IPS-20b (cell line): Measurements from ENCODE around the gene CNOT6.
"Not testable (repeated sequence)": the region's sequence is repeated elsewhere in the genome, so short reads cannot be mapped to it uniquely, and the experiment has no call there.

Source experiments
- H3K27ac ChIP-seq: one replicate; pipeline ENCODE4 v1.5.1; 2013; ENCODE audit warnings: low read length
- H3K27me3 ChIP-seq: 2 replicates; pipeline ENCODE4 v1.6.1; 2013; ENCODE audit warnings: mild to moderate bottlenecking, low read length, inconsistent platforms; ENCODE audit not compliant: insufficient read depth
- H3K36me3 ChIP-seq: 2 replicates; pipeline ENCODE4 v1.6.1; 2013; ENCODE audit warnings: low read depth, mild to moderate bottlenecking, inconsistent platforms, low read length, moderate library complexity; ENCODE audit not compliant: insufficient read depth
- H3K4me1 ChIP-seq: 2 replicates; pipeline ENCODE4 v1.6.1; 2013; ENCODE audit warnings: mild to moderate bottlenecking, control low read depth, inconsistent platforms, low read length, moderate library complexity; ENCODE audit not compliant: insufficient read depth
- H3K4me3 ChIP-seq: 2 replicates; pipeline ENCODE4 v1.5.1; 2013; ENCODE audit warnings: mild to moderate bottlenecking, low read length, inconsistent platforms
- H3K9ac ChIP-seq: 2 replicates; pipeline ENCODE4 v1.6.1; 2013; ENCODE audit warnings: low read depth, mild to moderate bottlenecking, inconsistent platforms, low read length, moderate library complexity
- H3K9me3 ChIP-seq: 2 replicates; pipeline ENCODE4 v1.6.1; 2013; ENCODE audit warnings: mild to moderate bottlenecking, low read depth, low read length, inconsistent platforms; ENCODE audit not compliant: insufficient read depth

The CNOT6 gene

GRCh38 chr5:180473386-180473785, 20.8 kb upstream of the CNOT6 start:
- H3K27me3 ChIP-seq, H3K9ac ChIP-seq, H3K4me3 ChIP-seq, H3K27ac ChIP-seq, H3K36me3 ChIP-seq, H3K9me3 ChIP-seq, H3K4me1 ChIP-seq: not testable (repeated sequence)

GRCh38 chr5:180474569-180474968, 19.6 kb upstream of the CNOT6 start:
- H3K9me3 ChIP-seq: no peaks in the 10 kb centered on the region
- H3K36me3 ChIP-seq: no peaks in the 10 kb centered on the region
- H3K27ac ChIP-seq: no peak overlapping the region
- H3K27me3 ChIP-seq: peaks cover 5% of the 10 kb centered on the region; the same call in 1 of the 2 replicates
- no peak overlapping the region for H3K9ac ChIP-seq
- no peak overlapping the region for H3K4me3 ChIP-seq
- H3K4me1 ChIP-seq: no peaks in the 10 kb centered on the region

GRCh38 chr5:180475969-180476524, 18.1 kb upstream of the CNOT6 start:
- H3K36me3 ChIP-seq, H3K9me3 ChIP-seq, H3K4me3 ChIP-seq, H3K27ac ChIP-seq, H3K27me3 ChIP-seq, H3K4me1 ChIP-seq, H3K9ac ChIP-seq: not testable (repeated sequence)

GRCh38 chr5:180484813-180485212, 9.4 kb upstream of the CNOT6 start:
- H3K36me3 ChIP-seq: no peaks in the 10 kb centered on the region
- H3K27me3 ChIP-seq: no peaks in the 10 kb centered on the region
- peaks cover 4% of the 10 kb centered on the region; the same call in 1 of the 2 replicates for H3K9me3 ChIP-seq
- no peaks in the 10 kb centered on the region for H3K4me1 ChIP-seq
- H3K4me3 ChIP-seq: no peak overlapping the region
- no peak overlapping the region for H3K27ac ChIP-seq
- H3K9ac ChIP-seq: no peak overlapping the region

GRCh38 chr5:180486636-180487149, 7.5 kb upstream of the CNOT6 start:
- Histone ChIP-seq H3K36me3 (no peaks in the 10 kb centered on the region), H3K4me1 (peaks cover 6% of the 10 kb centered on the region; the same call in 1 of the 2 replicates), H3K9me3 (peaks cover 4% of the 10 kb centered on the region; the same call in 1 of the 2 replicates), H3K4me3 (no peak overlapping the region), H3K27ac (no peak overlapping the region), H3K9ac (no peak overlapping the region), H3K27me3 (no peaks in the 10 kb centered on the region)

GRCh38 chr5:180487556-180487955, 6.6 kb upstream of the CNOT6 start:
- peaks cover 4% of the 10 kb centered on the region; the same call in 1 of the 2 replicates for H3K9me3 ChIP-seq
- no peak overlapping the region for H3K4me3 ChIP-seq
- no peaks in the 10 kb centered on the region for H3K36me3 ChIP-seq
- peaks cover 6% of the 10 kb centered on the region; the same call in 1 of the 2 replicates for H3K4me1 ChIP-seq
- H3K27me3 ChIP-seq: no peaks in the 10 kb centered on the region
- H3K9ac ChIP-seq: no peak overlapping the region
- H3K27ac ChIP-seq: no peak overlapping the region

GRCh38 chr5:180491496-180491895, 2.7 kb upstream of the CNOT6 start:
- no peak overlapping the region for H3K9ac ChIP-seq
- no peak overlapping the region for H3K27ac ChIP-seq
- H3K9me3 ChIP-seq: peaks cover 4% of the 10 kb centered on the region; the same call in 1 of the 2 replicates
- H3K36me3 ChIP-seq: peaks cover 12% of the 10 kb centered on the region
- peaks cover 14% of the 10 kb centered on the region; the same call in 1 of the 2 replicates for H3K4me1 ChIP-seq
- H3K27me3 ChIP-seq: no peaks in the 10 kb centered on the region
- no peak overlapping the region for H3K4me3 ChIP-seq

GRCh38 chr5:180492226-180492903, 1.8 kb upstream of the CNOT6 start:
- Histone ChIP-seq H3K9ac (no peak overlapping the region), H3K27me3 (no peaks in the 10 kb centered on the region), H3K27ac (no peak overlapping the region), H3K36me3 (peaks cover 20% of the 10 kb centered on the region), H3K4me1 (peaks cover 17% of the 10 kb centered on the region; the same call in 1 of the 2 replicates), H3K4me3 (no peak overlapping the region), H3K9me3 (peaks cover 2% of the 10 kb centered on the region; the same call in 1 of the 2 replicates)

- Histone ChIP-seq H3K9me3 (no peaks in the 10 kb centered on the region), H3K27ac (peak overlapping the region; percentile 77), H3K9ac (peak overlapping the region; percentile 88), H3K27me3 (no peaks in the 10 kb centered on the region), H3K4me1 (peaks cover 17% of the 10 kb centered on the region; the same call in 1 of the 2 replicates), H3K4me3 (peak overlapping the region; percentile 96), H3K36me3 (peaks cover 35% of the 10 kb centered on the region)
Observed at GRCh38 chr5:180494510-180495181, 467 bp downstream of the CNOT6 start.

GRCh38 chr5:180495292-180495691, 1.1 kb downstream of the CNOT6 start:
- Histone ChIP-seq H3K9me3 (no peaks in the 10 kb centered on the region), H3K4me1 (peaks cover 17% of the 10 kb centered on the region; the same call in 1 of the 2 replicates), H3K27ac (no peak overlapping the region)

GRCh38 chr5:180495991-180496741, 2.0 kb downstream of the CNOT6 start:
- H3K9ac ChIP-seq: peak overlapping the region; percentile 88; the same call in 1 of the 2 replicates
- peak overlapping the region; percentile 96 for H3K4me3 ChIP-seq
- H3K27me3 ChIP-seq: no peaks in the 10 kb centered on the region
- no peak overlapping the region for H3K27ac ChIP-seq
- no peaks in the 10 kb centered on the region for H3K9me3 ChIP-seq
- peaks cover 16% of the 10 kb centered on the region; the same call in 1 of the 2 replicates for H3K4me1 ChIP-seq
- H3K36me3 ChIP-seq: peaks cover 41% of the 10 kb centered on the region

More at GRCh38 chr5:180495292-180495691, 1.1 kb downstream of the CNOT6 start:
- H3K4me3 ChIP-seq: peak overlapping the region; percentile 96
- no peaks in the 10 kb centered on the region for H3K27me3 ChIP-seq
- peaks cover 41% of the 10 kb centered on the region for H3K36me3 ChIP-seq
- peak overlapping the region; percentile 88 for H3K9ac ChIP-seq
